GM18520 (cell line): ENCODE results near the gene HNRNPH3.

Experiments
- ATAC-seq: cut with Tn5 transposase; IDR thresholded peaks from one replicate; pipeline ENCODE4 v1.9.1; 2021; ENCODE audit not compliant: unreplicated experiment

Gene HNRNPH3

GRCh38 chr10:68371604-68372003 lies 39.7 kb downstream of the HNRNPH3 start:
- ATAC-seq: no peak

GRCh38 chr10:68385740-68386139 lies 53.9 kb downstream of the HNRNPH3 start:
- no peak for ATAC-seq
